ENCODE measurements around the gene ZNF609.

ZNF609 gene

DNA sequence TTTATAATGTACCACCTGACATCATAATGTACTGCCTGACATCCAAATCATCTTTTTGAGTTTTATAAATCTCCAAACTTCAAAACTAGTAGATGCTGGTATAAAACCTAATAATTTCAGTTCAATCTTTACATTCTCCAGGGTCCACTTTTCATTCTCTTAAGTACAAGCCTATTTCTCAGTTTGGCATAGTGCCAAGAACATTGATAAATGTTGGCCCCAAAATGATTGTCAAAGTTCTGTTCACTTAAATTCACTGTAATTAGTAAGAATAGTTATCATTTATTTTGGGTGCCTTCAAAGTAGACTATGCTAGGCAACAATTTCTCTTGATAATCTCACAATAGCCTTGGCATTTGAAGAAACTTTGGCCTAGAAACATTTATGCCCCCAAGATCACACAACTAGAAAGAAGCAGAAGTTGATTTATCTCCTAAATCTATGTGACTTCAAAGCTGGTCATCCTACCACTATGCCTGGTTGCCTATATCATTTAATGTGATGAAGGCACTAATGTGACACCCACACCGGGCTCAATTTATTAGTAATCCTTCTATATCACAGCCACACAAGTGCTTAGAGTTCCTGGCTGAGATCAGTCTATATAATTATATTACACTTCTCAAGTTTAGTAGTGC, 101.7 kb downstream of the ZNF609 start:
- TF ChIP-seq, protein P1, sequence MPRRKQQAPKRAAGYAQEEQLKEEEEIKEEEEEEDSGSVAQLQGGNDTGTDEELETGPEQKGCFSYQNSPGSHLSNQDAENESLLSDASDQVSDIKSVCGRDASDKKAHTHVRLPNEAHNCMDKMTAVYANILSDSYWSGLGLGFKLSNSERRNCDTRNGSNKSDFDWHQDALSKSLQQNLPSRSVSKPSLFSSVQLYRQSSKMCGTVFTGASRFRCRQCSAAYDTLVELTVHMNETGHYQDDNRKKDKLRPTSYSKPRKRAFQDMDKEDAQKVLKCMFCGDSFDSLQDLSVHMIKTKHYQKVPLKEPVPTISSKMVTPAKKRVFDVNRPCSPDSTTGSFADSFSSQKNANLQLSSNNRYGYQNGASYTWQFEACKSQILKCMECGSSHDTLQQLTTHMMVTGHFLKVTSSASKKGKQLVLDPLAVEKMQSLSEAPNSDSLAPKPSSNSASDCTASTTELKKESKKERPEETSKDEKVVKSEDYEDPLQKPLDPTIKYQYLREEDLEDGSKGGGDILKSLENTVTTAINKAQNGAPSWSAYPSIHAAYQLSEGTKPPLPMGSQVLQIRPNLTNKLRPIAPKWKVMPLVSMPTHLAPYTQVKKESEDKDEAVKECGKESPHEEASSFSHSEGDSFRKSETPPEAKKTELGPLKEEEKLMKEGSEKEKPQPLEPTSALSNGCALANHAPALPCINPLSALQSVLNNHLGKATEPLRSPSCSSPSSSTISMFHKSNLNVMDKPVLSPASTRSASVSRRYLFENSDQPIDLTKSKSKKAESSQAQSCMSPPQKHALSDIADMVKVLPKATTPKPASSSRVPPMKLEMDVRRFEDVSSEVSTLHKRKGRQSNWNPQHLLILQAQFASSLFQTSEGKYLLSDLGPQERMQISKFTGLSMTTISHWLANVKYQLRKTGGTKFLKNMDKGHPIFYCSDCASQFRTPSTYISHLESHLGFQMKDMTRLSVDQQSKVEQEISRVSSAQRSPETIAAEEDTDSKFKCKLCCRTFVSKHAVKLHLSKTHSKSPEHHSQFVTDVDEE (CRISPR knock-in tag; IDR thresholded peaks at IDR 0.05) = no peak
- TF ChIP-seq ZNF565 (CRISPR knock-in tag; conservative IDR thresholded peaks at IDR 0.05; ENCODE audit: low read depth) (no peak), TCF4 (CRISPR knock-in tag; IDR thresholded peaks at IDR 0.05; ENCODE audit: borderline replicate concordance) (no peak), OSR1 (CRISPR knock-in tag; IDR thresholded peaks at IDR 0.05) (no peak), BACH2 (CRISPR knock-in tag; IDR thresholded peaks at IDR 0.05; ENCODE audit: borderline replicate concordance) (no peak), ZFP30 (CRISPR knock-in tag; IDR thresholded peaks at IDR 0.05) (no peak), ZNF70 (CRISPR knock-in tag; IDR thresholded peaks at IDR 0.05) (no peak), ZNF8 (CRISPR knock-in tag; IDR thresholded peaks at IDR 0.05) (no peak), CSRNP3 (CRISPR knock-in tag; IDR thresholded peaks at IDR 0.05) (no peak), ISL1 (CRISPR knock-in tag; IDR thresholded peaks at IDR 0.05) (no peak), ARNTL (CRISPR knock-in tag; IDR thresholded peaks at IDR 0.05; ENCODE audit: borderline replicate concordance, low read depth) (no peak), TOX (CRISPR knock-in tag; IDR thresholded peaks at IDR 0.05; ENCODE audit: borderline replicate concordance) (no peak), ESRRG (CRISPR knock-in tag; IDR thresholded peaks at IDR 0.05) (no peak), RARB (CRISPR knock-in tag; IDR thresholded peaks at IDR 0.05) (no peak), GLIS3 (CRISPR knock-in tag; IDR thresholded peaks at IDR 0.05) (no peak), PPARA (CRISPR knock-in tag; IDR thresholded peaks at IDR 0.05; ENCODE audit: borderline replicate concordance) (no peak), SNAI2 (CRISPR knock-in tag; IDR thresholded peaks at IDR 0.05) (no peak), ZC3H10 (CRISPR knock-in tag; IDR thresholded peaks at IDR 0.05) (no peak)
- TF ChIP-seq, protein P2, sequence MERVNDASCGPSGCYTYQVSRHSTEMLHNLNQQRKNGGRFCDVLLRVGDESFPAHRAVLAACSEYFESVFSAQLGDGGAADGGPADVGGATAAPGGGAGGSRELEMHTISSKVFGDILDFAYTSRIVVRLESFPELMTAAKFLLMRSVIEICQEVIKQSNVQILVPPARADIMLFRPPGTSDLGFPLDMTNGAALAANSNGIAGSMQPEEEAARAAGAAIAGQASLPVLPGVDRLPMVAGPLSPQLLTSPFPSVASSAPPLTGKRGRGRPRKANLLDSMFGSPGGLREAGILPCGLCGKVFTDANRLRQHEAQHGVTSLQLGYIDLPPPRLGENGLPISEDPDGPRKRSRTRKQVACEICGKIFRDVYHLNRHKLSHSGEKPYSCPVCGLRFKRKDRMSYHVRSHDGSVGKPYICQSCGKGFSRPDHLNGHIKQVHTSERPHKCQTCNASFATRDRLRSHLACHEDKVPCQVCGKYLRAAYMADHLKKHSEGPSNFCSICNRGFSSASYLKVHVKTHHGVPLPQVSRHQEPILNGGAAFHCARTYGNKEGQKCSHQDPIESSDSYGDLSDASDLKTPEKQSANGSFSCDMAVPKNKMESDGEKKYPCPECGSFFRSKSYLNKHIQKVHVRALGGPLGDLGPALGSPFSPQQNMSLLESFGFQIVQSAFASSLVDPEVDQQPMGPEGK (CRISPR knock-in tag; IDR thresholded peaks at IDR 0.05; ENCODE audit: borderline replicate concordance) = no peak
- TF ChIP-seq, protein P3, sequence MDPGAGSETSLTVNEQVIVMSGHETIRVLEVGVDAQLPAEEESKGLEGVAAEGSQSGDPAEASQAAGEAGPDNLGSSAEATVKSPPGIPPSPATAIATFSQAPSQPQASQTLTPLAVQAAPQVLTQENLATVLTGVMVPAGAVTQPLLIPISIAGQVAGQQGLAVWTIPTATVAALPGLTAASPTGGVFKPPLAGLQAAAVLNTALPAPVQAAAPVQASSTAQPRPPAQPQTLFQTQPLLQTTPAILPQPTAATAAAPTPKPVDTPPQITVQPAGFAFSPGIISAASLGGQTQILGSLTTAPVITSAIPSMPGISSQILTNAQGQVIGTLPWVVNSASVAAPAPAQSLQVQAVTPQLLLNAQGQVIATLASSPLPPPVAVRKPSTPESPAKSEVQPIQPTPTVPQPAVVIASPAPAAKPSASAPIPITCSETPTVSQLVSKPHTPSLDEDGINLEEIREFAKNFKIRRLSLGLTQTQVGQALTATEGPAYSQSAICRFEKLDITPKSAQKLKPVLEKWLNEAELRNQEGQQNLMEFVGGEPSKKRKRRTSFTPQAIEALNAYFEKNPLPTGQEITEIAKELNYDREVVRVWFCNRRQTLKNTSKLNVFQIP (CRISPR knock-in tag; IDR thresholded peaks at IDR 0.05; ENCODE audit: borderline replicate concordance, low read depth) = no peak
- no peak for ATAC-seq

- no peak for ATAC-seq
- no peak for TF ChIP-seq ESRRG (CRISPR knock-in tag; IDR thresholded peaks at IDR 0.05)
- no peak for TF ChIP-seq OSR1 (CRISPR knock-in tag; IDR thresholded peaks at IDR 0.05)
- no peak for TF ChIP-seq SNAI2 (CRISPR knock-in tag; IDR thresholded peaks at IDR 0.05)
- TF ChIP-seq ZNF70 (CRISPR knock-in tag; IDR thresholded peaks at IDR 0.05) = no peak
- TF ChIP-seq BACH2 (CRISPR knock-in tag; IDR thresholded peaks at IDR 0.05; ENCODE audit: borderline replicate concordance) = no peak
- TF ChIP-seq, protein P1 (CRISPR knock-in tag; IDR thresholded peaks at IDR 0.05) = no peak
- TF ChIP-seq, protein P4, sequence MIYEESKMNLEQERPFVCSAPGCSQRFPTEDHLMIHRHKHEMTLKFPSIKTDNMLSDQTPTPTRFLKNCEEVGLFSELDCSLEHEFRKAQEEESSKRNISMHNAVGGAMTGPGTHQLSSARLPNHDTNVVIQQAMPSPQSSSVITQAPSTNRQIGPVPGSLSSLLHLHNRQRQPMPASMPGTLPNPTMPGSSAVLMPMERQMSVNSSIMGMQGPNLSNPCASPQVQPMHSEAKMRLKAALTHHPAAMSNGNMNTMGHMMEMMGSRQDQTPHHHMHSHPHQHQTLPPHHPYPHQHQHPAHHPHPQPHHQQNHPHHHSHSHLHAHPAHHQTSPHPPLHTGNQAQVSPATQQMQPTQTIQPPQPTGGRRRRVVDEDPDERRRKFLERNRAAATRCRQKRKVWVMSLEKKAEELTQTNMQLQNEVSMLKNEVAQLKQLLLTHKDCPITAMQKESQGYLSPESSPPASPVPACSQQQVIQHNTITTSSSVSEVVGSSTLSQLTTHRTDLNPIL (CRISPR knock-in tag; IDR thresholded peaks at IDR 0.05; ENCODE audit: low read depth) = no peak
- TF ChIP-seq ARNTL (CRISPR knock-in tag; IDR thresholded peaks at IDR 0.05; ENCODE audit: borderline replicate concordance, low read depth) = no peak
- TF ChIP-seq CSDC2 (CRISPR knock-in tag; IDR thresholded peaks at IDR 0.05) = no peak
- TF ChIP-seq ISL1 (CRISPR knock-in tag; IDR thresholded peaks at IDR 0.05) = no peak
- TF ChIP-seq TOX (CRISPR knock-in tag; IDR thresholded peaks at IDR 0.05; ENCODE audit: borderline replicate concordance) = no peak
- TF ChIP-seq ZNF8 (CRISPR knock-in tag; IDR thresholded peaks at IDR 0.05) = no peak
Observed at GRCh38 chr15:64566102-64566501, 105.7 kb downstream of the ZNF609 start.

All from SK-N-SH treated with all-trans-retinoic acid at 6 μM for 48 hours (cell line).